Skeletal muscle satellite cell (primary cell): ENCODE measurements around the gene NDUFB5. TPM values are rescaled to one million over a fixed set of nuclear protein-coding genes. Genes with fewer than 3 reads are reported as not detected.

Experiments used
- H3K27me3 ChIP-seq: 2 replicates; pipeline ENCODE4 v1.7.0; 2013; ENCODE audit warnings: low read length; ENCODE audit not compliant: control insufficient read depth, insufficient read depth
- H3K36me3 ChIP-seq: 2 replicates; pipeline ENCODE4 v1.7.0; 2013; ENCODE audit warnings: mild to moderate bottlenecking, control low read depth, low read length; ENCODE audit not compliant: insufficient read depth
- H3K4me1 ChIP-seq: 2 replicates; pipeline ENCODE4 v1.7.0; 2013; ENCODE audit warnings: low read length; ENCODE audit not compliant: control insufficient read depth, insufficient read depth
- H3K4me2 ChIP-seq: 2 replicates; pipeline ENCODE4 v1.7.0; 2013; ENCODE audit warnings: mild to moderate bottlenecking, low read length
- H3K4me3 ChIP-seq: 2 replicates; pipeline ENCODE4 v1.7.0; 2013; ENCODE audit warnings: low read length
- H3K9ac ChIP-seq: 2 replicates; pipeline ENCODE4 v1.7.0; 2013; ENCODE audit warnings: mild to moderate bottlenecking, low read depth, low read length, moderate library complexity
- H3K9me3 ChIP-seq: replicated peaks from 2 replicates; pipeline ENCODE4 v1.7.0; 2013; ENCODE audit warnings: mild to moderate bottlenecking, control low read depth, low read length
- total RNA-seq: library from RNA; depleted of rRNA; stranded (reverse); fragments of >200 nt; gene quantifications from 2 replicates; pipeline ENCODE4 v1.2.3, GENCODE V29; 2012; rRNA removed

Gene NDUFB5
- total RNA-seq, result 110 and 124 TPM in 2 replicates

DNA sequence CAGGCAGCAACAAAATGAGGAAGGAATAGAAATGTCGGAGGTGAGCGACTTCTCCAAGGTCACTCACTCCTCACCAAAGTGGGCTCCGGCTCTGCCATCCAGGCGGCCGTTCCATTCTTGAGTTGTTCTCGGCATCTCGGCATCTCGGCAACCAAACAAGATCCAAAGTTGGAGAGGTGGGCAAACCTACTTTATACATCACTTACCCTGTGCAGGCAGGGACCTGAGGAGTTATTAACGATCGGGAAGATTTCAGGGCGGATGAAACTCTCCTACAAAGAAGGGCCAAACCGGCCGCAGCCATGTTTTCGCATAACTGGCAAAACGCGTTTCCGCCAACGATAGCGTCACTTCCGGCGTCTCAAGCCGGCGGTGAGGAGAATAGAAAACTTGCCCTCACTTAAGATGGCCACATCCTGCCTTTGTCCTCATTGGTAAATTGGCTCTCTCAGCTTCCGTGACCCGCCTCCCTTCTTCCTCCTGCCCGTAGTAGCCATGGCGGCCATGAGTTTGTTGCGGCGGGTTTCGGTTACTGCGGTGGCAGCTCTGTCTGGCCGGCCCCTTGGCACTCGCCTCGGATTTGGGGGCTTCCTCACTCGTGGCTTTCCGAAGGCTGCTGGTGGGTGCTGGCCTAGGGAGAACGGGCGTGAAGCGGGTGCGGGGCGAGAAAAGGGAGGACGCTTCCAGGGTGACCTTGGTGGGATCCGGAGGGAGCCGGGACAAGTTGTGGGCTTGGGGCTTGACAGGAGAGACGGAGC is at the start of gene NDUFB5, which contains the start of gene MRPL47:
TSS of gene NDUFB5 (plus strand) at position 474 of the 758 bp plus-strand sequence. CDS start at position 496, 22 bp downstream.
TSS of gene MRPL47 (minus strand) at position 318 of the 758 bp plus-strand sequence. CDS start at position 304, 14 bp downstream.
- Histone ChIP-seq H3K4me2 (peak within 1 kb of the TSS; percentile 83), H3K9ac (peak within 1 kb of the TSS; percentile 95), H3K4me3 (peak within 1 kb of the TSS; percentile 86), H3K9me3 (no peaks in the 10 kb centered on the region), H3K27me3 (no peaks in the 10 kb centered on the region), H3K36me3 (peaks cover 24% of the 10 kb centered on the region), H3K4me1 (peaks cover 7% of the 10 kb centered on the region)

- no peak overlapping the region for H3K4me2 ChIP-seq
- H3K27me3 ChIP-seq, result no peaks in the 10 kb centered on the region
- H3K4me3 ChIP-seq, result no peak overlapping the region
- no peaks in the 10 kb centered on the region for H3K9me3 ChIP-seq
- no peak overlapping the region for H3K9ac ChIP-seq
- H3K36me3 ChIP-seq, result no peaks in the 10 kb centered on the region
- H3K4me1 ChIP-seq, result peaks cover under 1% of the 10 kb centered on the region
Observed at GRCh38 chr3:179558742-179559364, 45.7 kb upstream of the NDUFB5 start.

GRCh38 chr3:179560791-179561190 is 43.8 kb upstream of the NDUFB5 start:
- Histone ChIP-seq H3K9ac (no peak overlapping the region), H3K27me3 (no peaks in the 10 kb centered on the region), H3K36me3 (no peaks in the 10 kb centered on the region), H3K4me3 (no peak overlapping the region), H3K4me1 (peaks cover 6% of the 10 kb centered on the region), H3K4me2 (no peak overlapping the region), H3K9me3 (no peaks in the 10 kb centered on the region)

DNA sequence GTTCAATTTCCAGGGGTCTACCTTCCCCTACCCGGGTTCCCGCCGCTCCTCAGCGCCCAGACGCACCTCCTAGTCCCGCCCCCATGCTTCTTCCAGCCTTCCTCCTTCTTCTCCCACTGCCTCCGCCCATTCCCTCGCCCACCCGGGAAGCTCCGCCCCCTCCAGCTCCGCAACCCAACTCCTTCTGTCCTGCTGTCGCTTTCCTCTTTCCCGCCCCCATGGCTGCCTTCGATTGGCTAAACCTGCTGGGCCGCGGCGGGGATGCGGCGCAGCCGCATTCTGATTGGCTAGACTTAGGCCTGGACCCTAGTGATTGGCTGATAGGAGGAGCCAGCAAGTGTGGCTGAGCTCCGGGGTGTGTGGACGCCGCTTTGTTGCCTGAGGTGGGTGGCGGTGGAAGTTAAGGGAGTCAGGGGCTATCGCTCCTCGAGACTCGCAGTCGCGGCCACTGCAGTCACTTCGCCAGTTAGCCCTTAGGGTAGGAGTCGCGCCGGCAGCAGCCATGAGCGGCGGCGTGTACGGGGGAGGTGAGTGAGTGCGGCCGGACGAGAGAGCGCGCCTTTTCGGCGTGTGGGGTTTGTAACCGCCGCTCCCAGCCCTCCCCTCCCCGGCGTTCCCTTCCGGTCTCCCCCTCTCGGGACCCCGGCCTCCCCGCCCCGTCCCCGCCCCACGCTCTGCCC is 41.9 kb upstream of the NDUFB5 start, which contains the start of gene ACTL6A:
TSS of gene ACTL6A (plus strand) at position 336 of the 680 bp plus-strand sequence. CDS start at position 503, 167 bp downstream.
- H3K9me3 ChIP-seq, result no peaks in the 10 kb centered on the region
- no peaks in the 10 kb centered on the region for H3K27me3 ChIP-seq
- H3K9ac ChIP-seq, result peak within 1 kb of the TSS; percentile 81
- H3K4me2 ChIP-seq, result peak within 1 kb of the TSS; percentile 88
- no peaks in the 10 kb centered on the region for H3K36me3 ChIP-seq
- peaks cover 6% of the 10 kb centered on the region for H3K4me1 ChIP-seq
- H3K4me3 ChIP-seq, result peak within 1 kb of the TSS; percentile 93

DNA sequence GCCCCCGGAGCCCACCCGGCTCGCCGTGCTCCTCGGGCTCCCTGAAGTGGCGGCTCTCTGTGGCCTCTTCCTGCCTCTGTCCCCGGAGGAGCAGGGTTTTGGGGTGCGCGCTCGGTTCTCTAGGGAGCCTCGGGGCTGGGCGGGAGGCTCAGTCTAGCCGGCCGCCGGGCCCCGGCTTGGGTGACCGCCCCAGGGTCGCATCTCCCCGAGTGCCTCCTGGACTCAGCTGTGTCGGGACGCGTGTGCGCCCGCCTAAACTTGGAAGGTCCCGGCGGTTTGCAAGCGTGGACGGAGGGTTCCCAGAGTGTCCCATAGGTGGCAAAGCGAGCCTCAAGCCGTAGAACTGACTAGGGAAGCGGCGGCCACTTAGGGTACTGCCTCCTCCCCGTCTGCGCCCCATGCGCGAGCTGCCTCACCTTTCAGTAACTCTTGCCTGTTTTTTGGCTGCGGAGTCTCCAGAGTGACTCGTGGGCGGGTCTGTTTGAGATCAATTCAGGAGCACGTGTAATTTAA is 41.3 kb upstream of the NDUFB5 start:
- H3K4me1 ChIP-seq, result peaks cover 6% of the 10 kb centered on the region
- peak overlapping the region; percentile 93 for H3K4me3 ChIP-seq
- no peaks in the 10 kb centered on the region for H3K36me3 ChIP-seq
- H3K4me2 ChIP-seq, result peak overlapping the region; percentile 88
- H3K27me3 ChIP-seq, result no peaks in the 10 kb centered on the region
- H3K9me3 ChIP-seq, result no peaks in the 10 kb centered on the region
- peak overlapping the region; percentile 81 for H3K9ac ChIP-seq

- peaks cover 6% of the 10 kb centered on the region for H3K4me1 ChIP-seq
- no peak overlapping the region for H3K4me3 ChIP-seq
Observed at GRCh38 chr3:179565496-179565895, 39.1 kb upstream of the NDUFB5 start.

DNA sequence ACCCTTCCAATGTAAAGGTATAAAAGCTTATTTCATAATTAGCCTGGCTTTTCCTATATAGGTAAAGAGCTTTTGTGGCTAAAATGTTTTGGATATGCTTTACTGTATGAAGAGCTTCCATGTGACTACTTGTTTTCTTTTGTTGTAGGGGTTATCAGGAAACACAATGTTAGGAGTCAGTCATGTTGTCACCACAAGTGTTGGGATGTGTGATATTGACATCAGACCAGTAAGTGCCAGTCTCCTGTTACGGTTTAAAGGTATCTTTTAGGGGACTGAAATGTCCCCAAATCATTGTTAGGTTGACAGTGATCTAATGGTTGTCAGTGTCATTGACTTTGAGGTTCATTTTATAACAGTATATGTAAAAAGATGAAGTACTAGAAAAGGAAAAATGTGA is 23.6 kb upstream of the NDUFB5 start:
- Histone ChIP-seq H3K9me3 (no peaks in the 10 kb centered on the region), H3K9ac (no peak overlapping the region), H3K4me2 (no peak overlapping the region), H3K4me3 (no peak overlapping the region), H3K36me3 (peaks cover 43% of the 10 kb centered on the region), H3K27me3 (no peaks in the 10 kb centered on the region), H3K4me1 (no peaks in the 10 kb centered on the region)

More at GRCh38 chr3:179565496-179565895, 39.1 kb upstream of the NDUFB5 start:
- Histone ChIP-seq H3K4me2 (no peak overlapping the region), H3K9me3 (no peaks in the 10 kb centered on the region), H3K27me3 (no peaks in the 10 kb centered on the region), H3K36me3 (peaks cover 6% of the 10 kb centered on the region), H3K9ac (no peak overlapping the region)

DNA sequence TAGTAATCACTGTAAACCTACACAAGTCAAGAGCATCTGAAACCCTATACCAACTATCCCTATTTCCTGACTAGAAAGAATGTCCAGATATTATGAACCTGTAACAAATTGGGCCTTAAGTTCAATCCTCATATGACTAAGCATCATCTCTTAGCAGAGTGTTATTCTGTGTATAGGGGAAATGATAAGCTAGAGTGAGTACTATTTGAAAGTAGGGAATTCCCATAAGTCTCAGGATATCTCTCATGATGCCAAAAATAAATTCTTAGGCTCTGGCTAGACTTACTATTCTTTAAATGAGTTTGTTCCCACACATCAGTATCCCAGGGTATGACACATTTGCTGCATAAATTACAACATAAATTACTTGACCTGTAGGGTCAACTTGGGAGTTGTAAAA is 15.5 kb upstream of the NDUFB5 start:
- Histone ChIP-seq H3K36me3 (peaks cover 81% of the 10 kb centered on the region), H3K9me3 (no peaks in the 10 kb centered on the region), H3K27me3 (no peaks in the 10 kb centered on the region), H3K9ac (no peak overlapping the region), H3K4me2 (no peak overlapping the region), H3K4me1 (no peaks in the 10 kb centered on the region), H3K4me3 (no peak overlapping the region)

DNA sequence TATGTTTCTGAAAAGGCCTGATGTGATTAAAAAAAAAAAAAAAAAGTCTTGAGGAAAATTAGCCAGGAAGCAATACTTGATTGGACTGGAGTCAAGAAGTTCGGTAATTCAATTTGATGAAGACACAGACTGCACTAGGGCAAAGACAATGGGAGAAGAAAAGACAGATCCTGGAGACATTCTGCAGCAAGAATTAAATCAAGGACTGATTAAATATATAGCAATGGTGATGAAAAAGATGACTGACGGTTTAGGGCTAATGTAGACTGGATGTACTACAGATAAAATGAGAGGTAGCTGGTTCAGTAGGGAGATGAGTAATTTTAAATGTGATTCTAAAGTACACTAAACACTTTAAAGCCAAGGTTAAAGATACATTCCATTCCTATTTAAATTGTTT is 13.9 kb upstream of the NDUFB5 start:
- Histone ChIP-seq H3K4me3 (no peak overlapping the region), H3K4me2 (no peak overlapping the region), H3K27me3 (no peaks in the 10 kb centered on the region), H3K9me3 (no peaks in the 10 kb centered on the region), H3K36me3 (peaks cover 71% of the 10 kb centered on the region), H3K9ac (no peak overlapping the region), H3K4me1 (no peaks in the 10 kb centered on the region)

DNA sequence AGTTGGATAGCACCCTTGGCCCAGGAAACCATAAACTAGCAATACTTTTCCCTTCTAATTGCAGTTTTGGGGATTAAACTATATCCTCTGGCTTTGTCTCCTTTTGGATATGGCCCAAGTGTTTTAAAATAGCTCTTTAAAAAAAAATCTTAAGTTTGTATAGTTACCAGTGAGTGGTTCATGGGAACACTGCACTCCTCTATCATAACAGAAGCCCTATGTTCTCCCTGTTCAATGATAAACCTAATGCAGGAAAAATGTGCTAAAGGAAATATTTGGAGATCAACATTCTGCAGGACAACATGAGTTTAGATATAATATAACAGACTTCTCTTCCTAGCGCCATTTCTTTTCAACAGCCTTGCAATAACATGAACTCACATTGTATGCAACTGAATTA is 13.3 kb upstream of the NDUFB5 start:
- Histone ChIP-seq H3K4me2 (no peak overlapping the region), H3K9me3 (no peaks in the 10 kb centered on the region), H3K27me3 (no peaks in the 10 kb centered on the region), H3K36me3 (peaks cover 71% of the 10 kb centered on the region), H3K4me3 (no peak overlapping the region), H3K9ac (no peak overlapping the region), H3K4me1 (no peaks in the 10 kb centered on the region)

DNA sequence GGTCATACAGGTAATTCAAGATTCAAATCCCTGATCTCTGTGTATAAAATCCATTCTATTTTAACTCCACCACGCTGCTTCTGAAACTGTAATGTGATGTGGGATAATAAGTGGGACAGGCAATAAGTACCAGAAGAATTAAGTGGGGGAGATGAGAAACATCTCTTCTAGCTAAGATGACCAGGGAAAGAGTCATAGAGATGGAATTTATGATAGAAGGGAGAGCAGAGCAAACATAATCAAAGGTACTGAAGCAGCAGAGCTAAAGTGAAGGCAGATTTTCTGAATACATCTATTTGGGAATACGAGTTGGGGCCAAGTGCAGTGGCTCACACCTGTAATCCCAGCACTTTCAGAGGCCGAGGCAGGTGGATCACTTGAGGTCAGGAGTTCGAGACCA is 5.1 kb upstream of the NDUFB5 start:
- Histone ChIP-seq H3K4me2 (no peak overlapping the region), H3K9ac (no peak overlapping the region), H3K9me3 (no peaks in the 10 kb centered on the region), H3K4me1 (peaks cover 7% of the 10 kb centered on the region), H3K27me3 (no peaks in the 10 kb centered on the region), H3K36me3 (peaks cover 50% of the 10 kb centered on the region), H3K4me3 (no peak overlapping the region)
